LNCaP clone FGC (cell line): ENCODE measurements around the gene BCAS2.

Experiments
- DNase-seq: peaks from one replicate; pipeline ENCODE4 v3.0.0-alpha.2; 2011; ENCODE audit warnings: low read depth
- H3K4me3 ChIP-seq: 2 replicates; pipeline ENCODE4 v1.5.1; 2011; ENCODE audit warnings: mild to moderate bottlenecking, low read depth, low read length, control low read depth
- CTCF ChIP-seq: IDR thresholded peaks from 2 replicates; pipeline ENCODE4 v1.5.1; 2012; ENCODE audit warnings: mild to moderate bottlenecking; ENCODE audit not compliant: control insufficient read depth, insufficient read depth; ENCODE audit errors: extremely low read depth

Gene BCAS2

GRCh38 chr1:114561333-114561732 lies 20.1 kb downstream of the BCAS2 start:
- no peak for TF ChIP-seq CTCF
- no peak overlapping the region for H3K4me3 ChIP-seq
- DNase-seq: no peak

GRCh38 chr1:114559356-114559755 lies 22.1 kb downstream of the BCAS2 start:
- no peak for DNase-seq
- no peak for TF ChIP-seq CTCF
- H3K4me3 ChIP-seq: no peak overlapping the region

- H3K4me3 ChIP-seq: no peak overlapping the region
- no peak for DNase-seq
- peak; percentile 52 for TF ChIP-seq CTCF
Observed at GRCh38 chr1:114558544-114558943, 22.9 kb downstream of the BCAS2 start.

- no peak for TF ChIP-seq CTCF
- DNase-seq: no peak
- H3K4me3 ChIP-seq: no peak overlapping the region
Observed at GRCh38 chr1:114554577-114554976, 26.8 kb downstream of the BCAS2 start.

- TF ChIP-seq CTCF: no peak
- H3K4me3 ChIP-seq: no peak overlapping the region
- DNase-seq: no peak
Observed at GRCh38 chr1:114552106-114552639, 29.2 kb downstream of the BCAS2 start.

GRCh38 chr1:114551400-114551799 lies 30.0 kb downstream of the BCAS2 start:
- no peak overlapping the region for H3K4me3 ChIP-seq
- no peak for DNase-seq
- no peak for TF ChIP-seq CTCF

GRCh38 chr1:114550336-114550735 lies 31.1 kb downstream of the BCAS2 start:
- H3K4me3 ChIP-seq: no peak overlapping the region
- TF ChIP-seq CTCF: no peak

More at GRCh38 chr1:114550336-114550735, 31.1 kb downstream of the BCAS2 start:
- no peak for DNase-seq
